Natural killer cell (primary cell): ENCODE results near the gene PRDM4. TPM values are rescaled to one million over a fixed set of nuclear protein-coding genes. Genes with fewer than 3 reads are reported as not detected.

Source experiments
- ATAC-seq, 3 donors: fragments of 150-1000 bp in 2 of 3; fragments of 200-7000 bp in 1 of 3; cut with Tn5 transposase; 1 replicate in 1 of 3; 2 replicates in 2 of 3; pipeline ENCODE4 v1.10.0; 2021; ENCODE audit warnings: mild to moderate bottlenecking in 2 of 3, moderate library complexity in 2 of 3
- DNase-seq, 2 donors: peaks; one replicate each; pipeline versions ENCODE4 v3.0.0 to v3.0.0-alpha.2; 2013 to 2021; ENCODE audit warnings: mixed read lengths in 1 of 2
- H3K27ac ChIP-seq: one replicate; pipeline ENCODE4 v1.5.1; 2013; ENCODE audit warnings: mild to moderate bottlenecking, low read length
- H3K27me3 ChIP-seq: one replicate; pipeline ENCODE4 v1.6.1; 2013; ENCODE audit warnings: low read length; ENCODE audit not compliant: control insufficient read depth, insufficient read depth
- H3K36me3 ChIP-seq: one replicate; pipeline ENCODE4 v1.6.1; 2013; ENCODE audit warnings: low read length; ENCODE audit not compliant: control insufficient read depth, insufficient read depth
- H3K4me1 ChIP-seq: one replicate; pipeline ENCODE4 v1.6.1; 2013; ENCODE audit warnings: low read length; ENCODE audit not compliant: control insufficient read depth, insufficient read depth
- H3K4me3 ChIP-seq: one replicate; pipeline ENCODE4 v1.5.1; 2013; ENCODE audit warnings: low read length
- H3K9me3 ChIP-seq: one replicate; pipeline ENCODE4 v1.6.1; 2013; ENCODE audit warnings: low read length; ENCODE audit not compliant: control insufficient read depth, insufficient read depth
- H3K27ac Mint-ChIP-seq, 2 donors: one replicate each; pipeline ENCODE4 v1.8.0; 2022; ENCODE audit warnings: mild to moderate bottlenecking in 2 of 2, mixed read lengths in 2 of 2, moderate library complexity in 1 of 2
- H3K27me3 Mint-ChIP-seq, 2 donors: one replicate each; pipeline ENCODE4 v1.8.0; 2022; ENCODE audit warnings: low read depth in 2 of 2, mixed read lengths in 2 of 2
- H3K36me3 Mint-ChIP-seq: one replicate; pipeline ENCODE4 v1.8.0; 2022; ENCODE audit warnings: mixed read lengths
- H3K4me1 Mint-ChIP-seq, 2 donors: one replicate each; pipeline ENCODE4 v1.8.0; 2022; ENCODE audit warnings: mixed read lengths in 2 of 2
- H3K4me3 Mint-ChIP-seq: one replicate; pipeline ENCODE4 v1.8.0; 2022; ENCODE audit warnings: mild to moderate bottlenecking, moderate library complexity, mixed read lengths
- H3K9me3 Mint-ChIP-seq, 2 donors: one replicate each; pipeline ENCODE4 v1.8.0; 2022; ENCODE audit warnings: mixed read lengths in 2 of 2
- CTCF ChIP-seq: fragments of 200-600 bp; IDR thresholded peaks from one replicate; pipeline ENCODE4 v1.8.0; 2022; ENCODE audit warnings: antibody characterized with exemption
- WGBS: methylation state at CpG from one replicate; pipeline ENCODE4 v1.1.7; 2013; ENCODE audit warnings: missing lambda C conversion rate; ENCODE audit not compliant: insufficient coverage; 5-methylcytosine and 5-hydroxymethylcytosine counted together
- intact Hi-C: fragments of 100-400 bp; cut with micrococcal nuclease; formaldehyde crosslinking; loops from one replicate; pipeline ENCODE4 v1.14.2; 2022
- total RNA-seq, 4 donors: library from RNA; stranded (reverse); fragments of 120-200 nt in 1 of 4; gene quantifications; one replicate each; pipeline versions ENCODE4 v1.2.3 to v1.2.4, GENCODE V29; 2013 to 2022

PRDM4 gene
- total RNA-seq, 3 donors from 2014 or later (not counting 1 experiment from before 2014, with no cell fraction given): 37.0 to 49.5 (median 40.5) TPM

DNA sequence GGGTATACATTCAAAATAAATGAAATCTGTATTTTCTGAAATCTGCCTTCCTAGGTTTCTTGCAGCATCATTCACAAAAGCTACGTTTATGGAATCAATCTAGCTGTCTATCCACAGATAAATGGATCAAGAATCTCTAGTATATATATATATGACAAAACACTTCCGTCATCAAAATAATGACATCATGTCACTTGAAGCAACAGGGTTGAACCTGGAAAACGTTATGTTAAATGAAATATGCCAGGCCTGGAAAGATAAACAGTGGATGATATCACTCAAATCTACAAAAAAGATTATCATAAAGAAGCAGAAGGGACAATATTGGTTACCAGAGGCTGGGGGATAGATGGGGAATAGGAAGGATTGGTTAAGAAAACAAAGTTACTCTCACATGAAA is 42.2 kb upstream of the PRDM4 start:
- Histone ChIP-seq H3K27me3 (no peaks in the 10 kb centered on the region), H3K27ac (no peak overlapping the region), H3K36me3 (no peaks in the 10 kb centered on the region), H3K9me3 (no peaks in the 10 kb centered on the region), H3K4me3 (no peak overlapping the region), H3K4me1 (no peaks in the 10 kb centered on the region)
- ATAC-seq (no peak), DNase-seq (no peak)
- TF ChIP-seq CTCF: no peak
- Mint-ChIP-seq H3K27me3 (peaks cover 15% of the 10 kb centered on the region in 2 donors), H3K27ac (no peak overlapping the region), H3K4me3 (no peak overlapping the region), H3K36me3 (no peaks in the 10 kb centered on the region), H3K9me3 (no peaks in the 10 kb centered on the region), H3K4me1 (no peaks in the 10 kb centered on the region)
- WGBS: no CpG with 5 or more reads among the region's 3 CpGs
- intact Hi-C loops: no loop called here

DNA sequence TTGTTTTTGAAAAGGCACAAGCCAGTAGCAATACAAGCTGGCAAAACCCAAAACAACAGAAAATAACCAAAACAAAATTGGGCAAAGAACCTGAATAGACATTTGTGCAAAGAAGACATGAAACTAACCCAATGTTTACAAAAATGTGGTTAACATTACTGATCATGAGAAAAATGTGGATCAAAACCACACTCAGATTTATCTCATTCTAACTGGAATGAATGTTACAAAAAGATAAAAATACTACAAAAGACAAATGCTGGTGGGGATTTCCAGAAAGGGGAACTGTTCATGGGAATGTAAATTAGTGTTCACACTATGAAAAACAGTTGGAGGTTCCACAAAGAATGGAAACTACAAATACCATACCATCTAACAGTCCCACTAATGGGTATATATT is 40.2 kb upstream of the PRDM4 start:
- Histone ChIP-seq H3K9me3 (no peaks in the 10 kb centered on the region), H3K4me3 (no peak overlapping the region), H3K27me3 (no peaks in the 10 kb centered on the region), H3K36me3 (no peaks in the 10 kb centered on the region), H3K4me1 (no peaks in the 10 kb centered on the region), H3K27ac (no peak overlapping the region)
- Mint-ChIP-seq H3K36me3 (no peaks in the 10 kb centered on the region), H3K27ac (no peak overlapping the region), H3K27me3 (peaks cover 20 to 25% of the 10 kb centered on the region in 2 donors), H3K9me3 (no peaks in the 10 kb centered on the region), H3K4me1 (no peaks in the 10 kb centered on the region), H3K4me3 (no peak overlapping the region)
- intact Hi-C loops: no loop called here
- ATAC-seq: no peak
- TF ChIP-seq CTCF: no peak
- DNase-seq: no peak

DNA sequence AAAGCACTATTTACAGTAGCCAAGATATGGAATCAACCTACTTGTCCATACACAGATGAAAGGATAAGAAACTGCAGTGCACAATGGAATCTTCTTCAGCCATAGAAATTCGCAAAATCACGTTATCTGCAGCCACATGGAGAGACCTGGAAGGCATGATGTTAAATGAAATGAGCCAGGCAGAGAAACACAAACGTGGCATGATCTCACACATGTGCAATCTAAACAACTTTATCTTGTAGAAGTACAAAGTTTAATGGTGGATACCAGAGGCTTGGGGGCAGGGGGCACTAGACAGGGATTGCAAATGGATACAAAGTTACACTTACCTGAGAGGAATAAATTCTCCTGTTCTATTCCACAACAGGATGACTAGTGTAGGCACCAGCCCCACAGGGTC is 37.6 kb upstream of the PRDM4 start:
- ATAC-seq (no peak), DNase-seq (no peak)
- H3K27me3 ChIP-seq: no peaks in the 10 kb centered on the region
- H3K4me1 ChIP-seq: no peaks in the 10 kb centered on the region
- Mint-ChIP-seq H3K27me3 (peaks cover 32 to 40% of the 10 kb centered on the region in 2 donors), H3K27ac (no peak overlapping the region), H3K4me1 (no peaks in the 10 kb centered on the region), H3K36me3 (no peaks in the 10 kb centered on the region), H3K9me3 (no peaks in the 10 kb centered on the region), H3K4me3 (no peak overlapping the region)
- WGBS: 80% methylated on average over 3 of the region's 3 CpGs
- intact Hi-C loops: no loop called here
- no peak overlapping the region for H3K4me3 ChIP-seq
- H3K9me3 ChIP-seq: no peaks in the 10 kb centered on the region
- no peak for TF ChIP-seq CTCF
- H3K36me3 ChIP-seq: no peaks in the 10 kb centered on the region
- no peak overlapping the region for H3K27ac ChIP-seq

GRCh38 chr12:107794451-107794850 is 33.5 kb upstream of the PRDM4 start:
- intact Hi-C loops: no loop called here
- Mint-ChIP-seq H3K36me3 (no peaks in the 10 kb centered on the region), H3K4me1 (no peaks in the 10 kb centered on the region), H3K4me3 (no peak overlapping the region), H3K27me3 (peaks cover 30 to 43% of the 10 kb centered on the region in 2 donors), H3K27ac (no peak overlapping the region), H3K9me3 (peaks cover 0 to 2% of the 10 kb centered on the region in 2 donors)
- H3K27me3 ChIP-seq: no peaks in the 10 kb centered on the region
- H3K27ac ChIP-seq: no peak overlapping the region
- WGBS: 87% methylated on average over 3 of the region's 3 CpGs
- no peaks in the 10 kb centered on the region for H3K9me3 ChIP-seq
- DNase-seq: no peak
- no peak for ATAC-seq
- no peak for TF ChIP-seq CTCF
- H3K4me3 ChIP-seq: no peak overlapping the region
- H3K36me3 ChIP-seq: no peaks in the 10 kb centered on the region
- no peaks in the 10 kb centered on the region for H3K4me1 ChIP-seq
